Subcutaneous adipose tissue (tissue), 4 donors: Measurements from ENCODE around the gene SLC38A1. TPM values are rescaled to one million over a fixed set of nuclear protein-coding genes. Genes with fewer than 3 reads are reported as not detected.

Experiments
- total RNA-seq, 4 donors: library from RNA; depleted of rRNA; stranded (reverse); fragments of >200 nt; gene quantifications; one replicate each; pipeline ENCODE4 v1.1.0, GENCODE V29; 2016
- TF ChIP-seq, protein P1 (sequence below): fragments of 450-650 bp; IDR thresholded peaks from one replicate; pipeline ENCODE4 v1.5.1; 2016; ENCODE audit warnings: low read depth, mild to moderate bottlenecking, control low read depth, antibody characterized with exemption, moderate library complexity

SLC38A1 gene
- total RNA-seq, 4 donors from 2014 or later: 3.8 to 15.0 (median 8.5) TPM

- TF ChIP-seq, protein P1, sequence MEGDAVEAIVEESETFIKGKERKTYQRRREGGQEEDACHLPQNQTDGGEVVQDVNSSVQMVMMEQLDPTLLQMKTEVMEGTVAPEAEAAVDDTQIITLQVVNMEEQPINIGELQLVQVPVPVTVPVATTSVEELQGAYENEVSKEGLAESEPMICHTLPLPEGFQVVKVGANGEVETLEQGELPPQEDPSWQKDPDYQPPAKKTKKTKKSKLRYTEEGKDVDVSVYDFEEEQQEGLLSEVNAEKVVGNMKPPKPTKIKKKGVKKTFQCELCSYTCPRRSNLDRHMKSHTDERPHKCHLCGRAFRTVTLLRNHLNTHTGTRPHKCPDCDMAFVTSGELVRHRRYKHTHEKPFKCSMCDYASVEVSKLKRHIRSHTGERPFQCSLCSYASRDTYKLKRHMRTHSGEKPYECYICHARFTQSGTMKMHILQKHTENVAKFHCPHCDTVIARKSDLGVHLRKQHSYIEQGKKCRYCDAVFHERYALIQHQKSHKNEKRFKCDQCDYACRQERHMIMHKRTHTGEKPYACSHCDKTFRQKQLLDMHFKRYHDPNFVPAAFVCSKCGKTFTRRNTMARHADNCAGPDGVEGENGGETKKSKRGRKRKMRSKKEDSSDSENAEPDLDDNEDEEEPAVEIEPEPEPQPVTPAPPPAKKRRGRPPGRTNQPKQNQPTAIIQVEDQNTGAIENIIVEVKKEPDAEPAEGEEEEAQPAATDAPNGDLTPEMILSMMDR: no peak
These were observed 120.3 kb downstream of the SLC38A1 start for GRCh38 chr12:46148327-46149078.

DNA sequence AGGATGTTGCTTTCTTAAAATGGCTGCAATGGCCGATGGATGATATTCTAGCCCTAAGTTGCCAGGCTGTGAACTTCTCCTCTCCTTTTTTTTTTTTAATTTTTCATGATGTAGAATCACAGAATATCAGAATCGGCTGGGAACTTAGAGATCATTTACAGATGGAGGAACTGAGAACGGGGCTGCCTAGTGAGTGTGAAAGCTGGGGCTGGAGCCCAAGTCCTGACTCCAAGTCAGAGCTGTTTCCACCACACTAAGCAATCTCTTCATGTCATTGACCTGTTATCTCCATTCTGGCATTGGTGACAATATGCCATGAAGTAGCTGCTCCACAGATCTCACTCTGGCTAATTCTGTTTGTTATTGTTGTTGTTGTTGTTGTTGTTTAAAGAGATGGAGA lies 121.7 kb downstream of the SLC38A1 start:
- TF ChIP-seq, protein P1: no peak

DNA sequence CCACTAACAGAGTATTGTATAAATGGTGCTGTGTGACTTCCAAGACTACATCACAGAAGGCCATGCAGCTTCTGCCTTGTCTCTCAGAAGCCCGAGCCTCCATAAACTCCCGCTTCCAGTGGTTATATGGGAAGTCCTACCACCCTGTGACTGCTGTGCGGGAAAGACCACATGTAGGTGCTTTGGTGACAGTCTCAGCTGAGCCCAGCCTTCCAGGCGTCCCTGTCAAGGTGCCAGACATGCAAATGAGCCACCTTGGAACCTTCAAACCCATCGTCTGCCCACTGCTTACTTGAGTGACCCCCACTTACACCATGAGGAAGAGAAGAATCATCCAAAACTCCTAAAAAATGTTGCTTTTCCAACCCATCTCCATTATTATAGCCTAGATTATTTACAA lies 123.0 kb downstream of the SLC38A1 start:
- TF ChIP-seq, protein P1: no peak

DNA sequence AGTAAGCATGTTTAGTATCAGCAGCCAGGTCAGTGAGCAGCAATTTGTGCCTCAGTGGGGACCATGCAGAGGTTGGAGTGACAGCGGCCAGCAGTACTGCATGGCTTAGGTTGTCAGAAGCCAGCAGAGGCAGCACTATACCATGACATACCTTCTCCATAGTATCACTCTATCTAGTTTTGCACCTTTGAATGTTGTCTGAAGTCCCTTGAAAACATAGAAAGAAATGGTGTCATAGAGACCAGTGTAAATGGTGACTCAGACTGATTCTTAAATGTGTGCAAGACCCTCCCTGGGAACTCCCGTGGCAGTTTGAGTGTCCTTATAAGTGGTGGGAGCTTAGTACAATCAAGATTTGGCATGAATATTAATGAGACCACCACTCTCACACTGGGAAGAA lies 124.4 kb downstream of the SLC38A1 start:
- TF ChIP-seq, protein P1: no peak

- TF ChIP-seq, protein P1: no peak
These were observed 132.6 kb downstream of the SLC38A1 start for GRCh38 chr12:46136249-46136648.

- TF ChIP-seq, protein P1: no peak
These were observed 133.1 kb downstream of the SLC38A1 start for GRCh38 chr12:46135750-46136149.

DNA sequence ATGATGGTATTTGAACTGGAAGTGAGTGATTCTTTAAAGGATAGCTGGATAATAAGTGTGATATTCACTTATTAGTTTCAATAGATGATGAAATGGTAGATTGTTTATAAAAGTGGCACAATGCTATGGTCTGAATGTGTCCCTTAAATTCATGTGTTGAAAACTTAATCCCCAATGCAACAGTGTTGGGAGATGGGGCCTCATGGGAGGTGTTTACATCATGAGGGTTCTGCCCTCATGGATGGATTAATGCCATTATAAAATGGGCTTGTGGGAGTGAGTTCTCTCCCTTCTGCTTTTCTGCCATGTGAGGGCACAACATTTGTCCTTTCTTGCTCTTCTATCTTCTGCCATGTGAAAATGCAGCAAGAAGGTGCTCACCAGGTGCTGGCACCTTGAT lies 134.0 kb downstream of the SLC38A1 start:
- TF ChIP-seq, protein P1: no peak
